Osteoblast (primary cell): ENCODE results near the gene MTCL3.

Experiments used
- DNase-seq: peaks from one replicate; pipeline ENCODE4 v3.0.0; 2011; ENCODE audit warnings: low spot score, mixed read lengths; ENCODE audit not compliant: insufficient read length; ENCODE audit errors: missing footprints
- H2AFZ ChIP-seq: 2 replicates; pipeline ENCODE4 v1.6.0; 2011; ENCODE audit warnings: mild to moderate bottlenecking, low read length
- H3K27ac ChIP-seq: 2 replicates; pipeline ENCODE4 v1.5.1; 2011; ENCODE audit warnings: mild to moderate bottlenecking, low read depth, low read length, moderate library complexity
- H3K27me3 ChIP-seq: 2 replicates; pipeline ENCODE4 v1.6.0; 2012; ENCODE audit warnings: mild to moderate bottlenecking, control low read depth, inconsistent platforms, low read length, moderate library complexity; ENCODE audit not compliant: insufficient read depth
- H3K36me3 ChIP-seq: 2 replicates; pipeline ENCODE4 v1.5.1; 2011; ENCODE audit warnings: mild to moderate bottlenecking, low read length, control low read depth, moderate library complexity; ENCODE audit not compliant: insufficient read depth
- H3K4me1 ChIP-seq: 2 replicates; pipeline ENCODE4 v1.5.1; 2011; ENCODE audit warnings: mild to moderate bottlenecking, low read length, control low read depth, moderate library complexity; ENCODE audit not compliant: insufficient read depth
- H3K4me2 ChIP-seq: 2 replicates; pipeline ENCODE4 v1.6.0; 2011; ENCODE audit warnings: mild to moderate bottlenecking, low read length; ENCODE audit not compliant: insufficient read depth
- H3K4me3 ChIP-seq: fragments of 200-600 bp; sonication (generic); 3 replicates; pipeline ENCODE4 v1.5.1; 2012; ENCODE audit warnings: mild to moderate bottlenecking, low read length, inconsistent platforms; ENCODE audit not compliant: insufficient read depth
- H3K79me2 ChIP-seq: 2 replicates; pipeline ENCODE4 v1.6.0; 2012; ENCODE audit warnings: mild to moderate bottlenecking, low read length, control low read depth, inconsistent platforms; ENCODE audit not compliant: insufficient read depth
- H3K9me3 ChIP-seq: 2 replicates; pipeline ENCODE4 v1.5.1; 2011; ENCODE audit warnings: low read depth, low read length, control low read depth
- H4K20me1 ChIP-seq: 2 replicates; pipeline ENCODE4 v1.6.0; 2012; ENCODE audit warnings: mild to moderate bottlenecking, low read length, control low read depth; ENCODE audit not compliant: insufficient read depth
- TF ChIP-seq, protein P1 (sequence below): IDR thresholded peaks from 2 replicates; pipeline ENCODE4 v1.5.1; 2011; ENCODE audit warnings: mild to moderate bottlenecking, low read depth, low read length, moderate library complexity; ENCODE audit errors: extremely low read depth

Gene MTCL3

DNA sequence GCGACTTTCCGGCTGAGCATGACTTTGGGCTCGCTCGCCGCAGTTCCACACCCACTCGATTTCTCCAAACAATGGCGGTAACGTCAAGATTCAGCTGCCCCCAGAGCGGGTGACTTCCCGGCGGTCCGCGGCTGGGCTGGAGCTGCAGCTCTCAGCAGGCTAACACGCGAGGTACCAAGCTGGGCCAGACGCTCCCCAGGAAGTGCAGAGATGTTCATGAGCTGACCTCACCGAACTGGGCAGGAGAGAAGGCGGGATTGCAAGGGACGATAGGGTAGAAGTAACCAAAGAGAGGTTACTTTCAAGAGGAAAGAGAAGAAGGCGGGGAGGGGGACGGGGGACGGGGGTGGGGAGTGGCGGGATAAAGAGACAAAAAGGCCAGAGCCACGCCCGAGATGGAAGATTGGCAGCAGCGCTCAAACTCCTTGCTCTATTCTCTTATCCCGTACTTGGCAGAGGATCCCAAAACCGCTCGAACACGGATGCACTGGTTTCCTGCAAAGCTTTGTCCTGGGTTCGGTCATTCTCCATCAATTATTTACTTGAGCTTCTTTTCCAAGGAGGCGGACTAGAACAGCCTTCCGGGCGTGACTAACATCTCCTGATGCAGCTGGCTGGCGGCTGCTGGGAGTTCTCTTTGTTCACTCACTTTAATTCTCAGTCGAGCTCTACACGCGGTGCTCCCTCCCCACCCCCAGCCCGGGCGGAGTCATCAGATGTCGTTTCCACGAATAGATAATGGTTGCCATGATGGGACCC lies at the start of gene MTCL3:
Gene MTCL3, minus strand, starts transcription at position 626 of the 759 bp plus-strand sequence.
- H3K4me3 ChIP-seq = peak within 1 kb of the TSS; percentile 44
- no peaks in the 10 kb centered on the region for H3K36me3 ChIP-seq
- TF ChIP-seq, protein P1, sequence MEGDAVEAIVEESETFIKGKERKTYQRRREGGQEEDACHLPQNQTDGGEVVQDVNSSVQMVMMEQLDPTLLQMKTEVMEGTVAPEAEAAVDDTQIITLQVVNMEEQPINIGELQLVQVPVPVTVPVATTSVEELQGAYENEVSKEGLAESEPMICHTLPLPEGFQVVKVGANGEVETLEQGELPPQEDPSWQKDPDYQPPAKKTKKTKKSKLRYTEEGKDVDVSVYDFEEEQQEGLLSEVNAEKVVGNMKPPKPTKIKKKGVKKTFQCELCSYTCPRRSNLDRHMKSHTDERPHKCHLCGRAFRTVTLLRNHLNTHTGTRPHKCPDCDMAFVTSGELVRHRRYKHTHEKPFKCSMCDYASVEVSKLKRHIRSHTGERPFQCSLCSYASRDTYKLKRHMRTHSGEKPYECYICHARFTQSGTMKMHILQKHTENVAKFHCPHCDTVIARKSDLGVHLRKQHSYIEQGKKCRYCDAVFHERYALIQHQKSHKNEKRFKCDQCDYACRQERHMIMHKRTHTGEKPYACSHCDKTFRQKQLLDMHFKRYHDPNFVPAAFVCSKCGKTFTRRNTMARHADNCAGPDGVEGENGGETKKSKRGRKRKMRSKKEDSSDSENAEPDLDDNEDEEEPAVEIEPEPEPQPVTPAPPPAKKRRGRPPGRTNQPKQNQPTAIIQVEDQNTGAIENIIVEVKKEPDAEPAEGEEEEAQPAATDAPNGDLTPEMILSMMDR = no peak
- peaks cover 14% of the 10 kb centered on the region for H3K4me1 ChIP-seq
- H2AFZ ChIP-seq = peak within 1 kb of the TSS; percentile 60
- H3K9me3 ChIP-seq = no peaks in the 10 kb centered on the region
- peak within 1 kb of the TSS; percentile 68 for H3K4me2 ChIP-seq
- no peaks in the 10 kb centered on the region for H4K20me1 ChIP-seq
- H3K79me2 ChIP-seq = no peaks in the 10 kb centered on the region
- no peak for DNase-seq
- no peak within 1 kb of the TSS for H3K27ac ChIP-seq
- H3K27me3 ChIP-seq = peaks cover 3% of the 10 kb centered on the region

GRCh38 chr6:127567476-127567875 lies 48.3 kb upstream of the MTCL3 start:
- H3K4me3 ChIP-seq = no peak overlapping the region
- TF ChIP-seq, protein P1 = no peak
- H2AFZ ChIP-seq = no peak overlapping the region
- no peak overlapping the region for H3K4me2 ChIP-seq
- H4K20me1 ChIP-seq = no peaks in the 10 kb centered on the region
- no peaks in the 10 kb centered on the region for H3K36me3 ChIP-seq
- no peaks in the 10 kb centered on the region for H3K27me3 ChIP-seq
- H3K27ac ChIP-seq = no peak overlapping the region
- no peaks in the 10 kb centered on the region for H3K9me3 ChIP-seq
- no peaks in the 10 kb centered on the region for H3K79me2 ChIP-seq
- H3K4me1 ChIP-seq = no peaks in the 10 kb centered on the region
- no peak for DNase-seq

- Histone ChIP-seq H2AFZ (no peak overlapping the region), H3K27ac (no peak overlapping the region), H3K9me3 (no peaks in the 10 kb centered on the region), H4K20me1 (no peaks in the 10 kb centered on the region), H3K27me3 (no peaks in the 10 kb centered on the region), H3K79me2 (no peaks in the 10 kb centered on the region), H3K4me3 (no peak overlapping the region), H3K36me3 (no peaks in the 10 kb centered on the region), H3K4me2 (no peak overlapping the region), H3K4me1 (no peaks in the 10 kb centered on the region)
- DNase-seq = no peak
- TF ChIP-seq, protein P1 = no peak
These were observed 47.5 kb upstream of the MTCL3 start for GRCh38 chr6:127566651-127567050.

GRCh38 chr6:127566119-127566518 lies 47.0 kb upstream of the MTCL3 start:
- H3K36me3 ChIP-seq = no peaks in the 10 kb centered on the region
- no peaks in the 10 kb centered on the region for H4K20me1 ChIP-seq
- no peaks in the 10 kb centered on the region for H3K27me3 ChIP-seq
- no peak for DNase-seq
- no peaks in the 10 kb centered on the region for H3K9me3 ChIP-seq
- no peaks in the 10 kb centered on the region for H3K4me1 ChIP-seq
- TF ChIP-seq, protein P1 = no peak
- H3K4me2 ChIP-seq = no peak overlapping the region
- H3K4me3 ChIP-seq = no peak overlapping the region
- no peaks in the 10 kb centered on the region for H3K79me2 ChIP-seq
- H3K27ac ChIP-seq = no peak overlapping the region
- no peak overlapping the region for H2AFZ ChIP-seq
